Fibroblast of pulmonary artery (primary cell): ENCODE measurements around the gene MAPK8IP1.

Experiments
- DNase-seq: peaks from one replicate; pipeline ENCODE4 v3.0.0-alpha.2; 2010; ENCODE audit warnings: low read depth
- H3K4me3 ChIP-seq: replicated peaks from 2 replicates; pipeline ENCODE4 v1.5.1; 2011; ENCODE audit warnings: low read depth, mild to moderate bottlenecking, control low read depth, low read length, moderate library complexity
- TF ChIP-seq, protein P1 (sequence below): IDR thresholded peaks from 2 replicates; pipeline ENCODE4 v1.5.1; 2011; ENCODE audit warnings: mild to moderate bottlenecking, control low read depth, low read length, inconsistent platforms; ENCODE audit errors: missing control alignments

Gene MAPK8IP1

DNA sequence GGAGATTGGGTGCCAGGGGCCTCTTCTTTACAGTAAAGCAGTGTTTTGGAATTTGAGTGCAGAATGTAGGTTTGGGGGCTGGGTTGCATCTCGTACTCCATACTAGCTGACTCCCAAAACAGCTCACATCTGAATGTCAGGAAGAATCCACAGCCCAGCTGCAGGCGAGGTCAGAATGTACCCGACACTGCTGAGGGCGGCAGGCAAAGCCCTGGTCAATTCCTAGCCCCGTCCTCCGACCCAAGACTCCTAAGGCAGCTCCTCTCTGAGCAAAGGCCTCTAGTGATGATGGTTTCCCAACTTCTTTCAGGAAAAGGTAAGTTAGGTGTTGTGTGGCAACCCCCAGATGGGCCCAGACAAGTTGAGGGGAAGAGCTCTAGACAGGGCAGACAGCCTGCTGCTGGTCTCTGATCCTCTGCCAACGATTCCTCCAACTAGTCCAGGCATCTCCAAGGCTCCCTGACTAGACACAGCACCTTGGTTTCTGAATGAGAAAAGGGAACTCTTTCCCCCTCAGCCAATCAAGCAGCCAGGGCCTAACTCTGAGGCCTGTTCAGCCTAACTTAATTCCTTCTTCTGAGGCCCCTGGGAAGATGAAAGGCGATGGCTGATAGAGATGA is 45.6 kb downstream of the MAPK8IP1 start:
- no peak overlapping the region for H3K4me3 ChIP-seq
- TF ChIP-seq, protein P1, sequence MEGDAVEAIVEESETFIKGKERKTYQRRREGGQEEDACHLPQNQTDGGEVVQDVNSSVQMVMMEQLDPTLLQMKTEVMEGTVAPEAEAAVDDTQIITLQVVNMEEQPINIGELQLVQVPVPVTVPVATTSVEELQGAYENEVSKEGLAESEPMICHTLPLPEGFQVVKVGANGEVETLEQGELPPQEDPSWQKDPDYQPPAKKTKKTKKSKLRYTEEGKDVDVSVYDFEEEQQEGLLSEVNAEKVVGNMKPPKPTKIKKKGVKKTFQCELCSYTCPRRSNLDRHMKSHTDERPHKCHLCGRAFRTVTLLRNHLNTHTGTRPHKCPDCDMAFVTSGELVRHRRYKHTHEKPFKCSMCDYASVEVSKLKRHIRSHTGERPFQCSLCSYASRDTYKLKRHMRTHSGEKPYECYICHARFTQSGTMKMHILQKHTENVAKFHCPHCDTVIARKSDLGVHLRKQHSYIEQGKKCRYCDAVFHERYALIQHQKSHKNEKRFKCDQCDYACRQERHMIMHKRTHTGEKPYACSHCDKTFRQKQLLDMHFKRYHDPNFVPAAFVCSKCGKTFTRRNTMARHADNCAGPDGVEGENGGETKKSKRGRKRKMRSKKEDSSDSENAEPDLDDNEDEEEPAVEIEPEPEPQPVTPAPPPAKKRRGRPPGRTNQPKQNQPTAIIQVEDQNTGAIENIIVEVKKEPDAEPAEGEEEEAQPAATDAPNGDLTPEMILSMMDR: no peak
- DNase-seq: no peak

DNA sequence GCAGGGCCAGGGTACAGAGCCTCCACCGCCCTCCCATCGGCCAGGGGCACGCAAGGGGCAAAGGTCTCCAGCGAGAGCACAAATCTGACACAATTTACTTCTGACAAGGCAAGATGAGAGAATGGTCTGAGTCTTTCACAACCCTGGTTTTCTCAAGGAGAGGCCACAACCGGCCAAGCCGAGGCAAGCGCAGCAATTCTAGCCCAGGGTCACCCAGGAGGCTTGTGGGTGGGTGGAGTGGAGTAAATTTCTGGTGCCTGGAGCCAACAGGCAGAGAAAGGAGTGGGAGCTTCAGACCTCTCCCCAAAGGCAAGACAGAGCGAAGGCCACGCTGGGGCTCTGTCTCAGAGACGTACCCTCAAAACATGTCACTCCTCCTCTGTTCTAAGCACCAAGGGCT is 46.3 kb downstream of the MAPK8IP1 start:
- TF ChIP-seq, protein P1: no peak
- no peak overlapping the region for H3K4me3 ChIP-seq
- DNase-seq: no peak

DNA sequence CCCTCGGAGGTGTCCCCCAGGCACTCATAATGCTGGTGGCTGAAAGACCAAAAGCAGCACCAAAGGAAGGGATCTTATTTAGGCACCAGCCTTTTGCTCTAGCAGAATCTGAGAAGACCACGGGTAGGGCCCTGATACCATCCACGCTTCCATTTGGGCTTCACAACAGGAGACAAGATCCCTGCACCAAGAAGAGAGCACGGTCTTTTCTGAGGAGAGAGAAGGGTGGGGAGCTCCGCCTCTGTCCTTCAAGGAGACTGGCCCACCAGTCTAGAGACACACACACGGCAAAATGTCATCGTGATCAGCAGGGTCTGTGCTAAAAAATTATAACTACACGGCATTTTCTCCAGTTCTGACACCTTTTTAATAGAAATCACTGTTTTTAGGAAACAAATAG is 46.8 kb downstream of the MAPK8IP1 start:
- DNase-seq: no peak
- no peak overlapping the region for H3K4me3 ChIP-seq
- TF ChIP-seq, protein P1: no peak

DNA sequence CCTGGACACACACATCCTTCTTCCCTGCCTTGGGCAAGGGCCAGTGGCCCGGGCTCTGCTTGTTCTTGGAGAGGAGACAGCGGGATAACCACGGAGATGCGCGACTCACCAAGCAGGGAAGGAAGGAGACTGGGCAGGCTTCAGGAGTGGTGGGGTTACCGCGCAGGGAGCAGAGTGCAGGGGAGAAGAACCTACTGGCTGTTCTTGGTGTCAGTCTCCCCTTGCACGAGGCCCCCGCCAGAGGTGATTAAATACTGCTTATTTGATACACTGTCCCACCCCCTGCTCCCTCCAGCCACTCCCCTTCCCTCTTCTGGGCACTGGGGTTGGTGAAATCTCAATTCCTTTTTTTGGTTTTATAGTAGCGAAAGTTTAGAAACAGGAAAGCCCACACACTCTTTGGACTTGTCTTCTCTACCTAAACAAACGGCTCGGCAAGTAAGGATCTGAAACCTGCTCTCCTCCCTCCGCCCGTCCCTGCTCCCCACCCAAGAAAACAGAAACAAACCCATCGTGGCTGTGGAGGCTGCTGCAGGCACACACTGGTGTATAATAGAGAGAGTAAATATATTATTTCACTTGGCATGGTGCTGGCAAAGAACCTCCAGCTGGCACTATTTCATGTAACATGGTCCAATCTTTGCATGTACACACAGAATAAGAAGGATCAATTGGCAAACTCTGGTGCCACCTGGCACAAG is 47.8 kb downstream of the MAPK8IP1 start:
- TF ChIP-seq, protein P1: no peak
- H3K4me3 ChIP-seq: no peak overlapping the region
- DNase-seq: peak; percentile 13

DNA sequence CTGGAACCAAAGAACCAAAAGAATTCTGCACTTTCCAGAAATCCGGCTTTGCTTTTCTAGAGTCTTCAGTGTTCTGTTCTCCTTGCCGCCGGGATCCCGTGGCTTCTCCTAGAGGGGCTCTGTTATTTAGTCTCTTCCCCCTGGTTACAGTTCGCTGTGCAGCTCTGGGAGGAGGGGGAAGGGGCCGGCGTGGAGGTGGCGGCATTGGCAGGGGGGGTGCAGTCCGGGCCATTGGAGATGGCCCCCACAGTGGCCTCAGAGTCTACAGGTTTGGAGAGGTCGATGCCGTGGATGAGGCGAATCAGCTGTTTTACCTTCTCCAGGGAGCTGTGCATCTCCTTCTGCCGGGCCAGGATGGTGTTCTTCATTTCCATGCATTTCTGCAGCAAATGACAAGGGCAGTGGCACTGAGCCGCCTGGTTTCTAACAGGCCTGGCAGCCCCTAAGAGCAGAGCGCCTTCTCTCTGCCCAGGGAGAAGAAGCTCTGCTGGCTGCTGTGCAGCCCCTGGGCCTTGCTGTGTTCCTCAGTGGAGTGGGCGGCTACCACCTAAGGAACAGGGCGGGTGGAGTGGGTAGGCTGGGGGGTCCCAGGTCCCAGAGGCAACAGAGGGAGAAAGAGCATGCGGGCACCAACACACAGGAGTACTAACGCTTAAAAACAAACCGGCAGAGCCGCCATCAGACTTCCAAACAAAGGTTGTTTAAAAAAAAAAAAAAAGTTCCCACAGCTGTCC is 48.6 kb downstream of the MAPK8IP1 start:
- no peak overlapping the region for H3K4me3 ChIP-seq
- TF ChIP-seq, protein P1: no peak
- no peak for DNase-seq

DNA sequence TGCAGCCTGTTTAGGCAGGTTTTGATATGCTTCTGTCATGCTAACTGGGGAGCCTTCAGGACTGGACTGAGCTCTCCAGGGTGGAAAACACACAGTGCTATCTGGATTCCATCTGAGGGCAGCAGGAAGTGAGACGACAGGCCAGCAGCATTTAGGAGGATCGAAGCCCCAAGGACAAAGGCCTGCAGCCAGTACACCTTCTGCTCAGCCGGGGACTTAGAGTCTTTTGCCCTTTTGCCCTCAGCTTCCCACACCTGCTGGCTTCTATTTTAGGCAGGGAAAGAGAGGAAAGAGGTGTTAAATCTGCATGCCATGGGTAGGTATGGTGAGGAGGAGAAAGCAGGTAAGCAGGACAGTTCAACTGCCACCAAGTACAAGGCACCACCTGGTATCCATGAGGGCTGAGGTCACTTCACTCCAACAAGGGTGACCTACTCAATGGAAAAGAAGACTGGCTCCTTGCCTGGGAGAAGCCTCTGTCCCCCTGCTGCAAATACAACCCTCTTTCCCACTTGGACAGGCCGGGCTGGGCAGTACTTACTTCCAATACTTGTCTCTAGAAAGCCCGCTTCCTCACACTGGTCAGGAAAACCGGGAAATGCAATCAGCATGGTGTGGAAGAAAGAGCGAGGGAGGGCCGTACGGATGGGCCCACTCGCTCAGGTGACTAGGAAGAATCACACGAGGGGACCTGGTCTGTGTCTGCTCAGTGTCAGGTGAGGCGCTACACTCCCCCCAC is 49.3 kb downstream of the MAPK8IP1 start:
- no peak overlapping the region for H3K4me3 ChIP-seq
- no peak for DNase-seq
- TF ChIP-seq, protein P1: no peak
